ENCODE results near the gene LRIG1.

Gene LRIG1

DNA sequence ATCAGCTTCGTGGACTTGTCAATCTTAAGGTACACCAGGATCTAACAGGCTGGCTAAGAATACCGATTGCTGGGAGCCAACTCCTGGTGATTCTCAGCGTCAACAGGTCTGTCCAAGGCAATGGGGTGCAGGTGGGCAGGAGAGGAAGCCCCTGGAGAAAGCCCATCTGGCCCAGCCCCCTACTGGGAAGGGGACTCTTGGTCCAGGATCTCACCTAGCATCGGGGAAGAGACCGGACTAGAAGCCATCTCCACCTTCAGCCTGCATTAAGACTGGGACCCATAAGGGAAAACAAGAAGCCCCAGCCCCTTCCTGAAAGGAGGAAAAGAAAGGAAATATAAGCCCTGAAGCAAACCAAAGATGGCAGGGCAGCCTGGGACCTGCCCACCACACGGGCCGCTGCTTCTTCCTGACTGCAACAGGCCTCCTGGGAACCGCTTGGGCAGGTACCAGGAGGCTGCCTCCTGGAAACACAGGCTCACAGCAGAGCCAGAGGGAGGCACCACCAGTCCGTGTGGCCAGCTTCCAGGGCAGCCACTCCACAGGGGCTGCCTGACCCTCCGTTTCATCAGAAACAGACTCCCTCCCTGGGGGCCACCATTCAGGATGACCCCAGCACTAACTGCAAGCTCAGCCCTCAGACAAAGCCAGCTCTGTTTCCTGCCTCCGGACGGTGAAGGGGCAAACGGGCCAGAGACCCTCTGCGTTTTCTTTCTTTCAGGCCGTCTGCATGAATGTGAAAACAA is 100.2 kb downstream of the LRIG1 start:
- H3K4me1 ChIP-seq (ENCODE audit: control insufficient read depth, insufficient read depth, low read length): peaks cover 5% of the 10 kb centered on the region
- no peak overlapping the region for H3K27ac ChIP-seq (ENCODE audit: low read depth, low read length)
- no peaks in the 10 kb centered on the region for H3K9me3 ChIP-seq (ENCODE audit: control insufficient read depth, insufficient read depth, low read length)
- H3K9ac ChIP-seq (ENCODE audit: low read depth, low read length): no peak overlapping the region
- no peaks in the 10 kb centered on the region for H3K27me3 ChIP-seq (ENCODE audit: control insufficient read depth, insufficient read depth, low read length)
- no peak overlapping the region for H3K4me3 ChIP-seq (ENCODE audit: low read depth, low read length)
- H3K36me3 ChIP-seq (ENCODE audit: control insufficient read depth, insufficient read depth, low read length): peaks cover 95% of the 10 kb centered on the region

DNA sequence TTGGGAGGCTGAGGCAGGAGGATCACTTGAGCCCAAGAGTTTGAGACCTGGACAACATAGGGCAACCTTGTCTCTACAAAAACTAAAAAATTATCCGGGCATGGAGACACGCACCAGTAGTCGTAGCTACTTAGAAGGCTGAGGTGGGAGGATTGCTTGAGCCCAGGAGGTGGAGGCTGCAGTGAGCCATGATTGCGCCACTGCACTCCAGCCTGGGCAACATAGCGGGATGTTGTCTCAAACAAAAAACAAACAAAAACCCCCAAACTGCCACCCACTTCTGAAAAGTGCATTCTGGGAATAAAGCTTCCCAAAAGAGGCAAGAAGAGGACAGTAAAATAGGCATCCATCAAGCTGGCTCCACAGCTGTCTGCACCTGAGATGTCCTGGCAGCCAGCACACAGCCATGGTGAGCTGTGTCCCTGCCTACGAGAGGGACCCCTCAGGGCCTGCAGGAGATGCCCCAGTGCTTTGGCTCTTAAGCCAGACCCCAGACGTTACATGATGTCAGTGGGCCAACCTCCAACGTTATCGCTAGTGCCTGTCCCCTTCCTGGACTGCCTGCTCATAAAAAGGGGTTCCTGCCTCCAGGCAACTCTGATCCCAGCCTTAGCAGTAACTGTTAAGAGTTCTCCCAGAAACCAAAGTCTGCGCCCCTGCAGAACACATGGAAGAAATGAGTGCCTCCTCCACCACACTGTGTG is 101.1 kb downstream of the LRIG1 start:
- no peaks in the 10 kb centered on the region for H3K27me3 ChIP-seq (ENCODE audit: control insufficient read depth, insufficient read depth, low read length)
- no peak overlapping the region for H3K27ac ChIP-seq (ENCODE audit: low read depth, low read length)
- H3K36me3 ChIP-seq (ENCODE audit: control insufficient read depth, insufficient read depth, low read length): peaks cover 95% of the 10 kb centered on the region
- H3K4me3 ChIP-seq (ENCODE audit: low read depth, low read length): no peak overlapping the region
- no peaks in the 10 kb centered on the region for H3K9me3 ChIP-seq (ENCODE audit: control insufficient read depth, insufficient read depth, low read length)
- H3K9ac ChIP-seq (ENCODE audit: low read depth, low read length): no peak overlapping the region
- H3K4me1 ChIP-seq (ENCODE audit: control insufficient read depth, insufficient read depth, low read length): peaks cover 5% of the 10 kb centered on the region

DNA sequence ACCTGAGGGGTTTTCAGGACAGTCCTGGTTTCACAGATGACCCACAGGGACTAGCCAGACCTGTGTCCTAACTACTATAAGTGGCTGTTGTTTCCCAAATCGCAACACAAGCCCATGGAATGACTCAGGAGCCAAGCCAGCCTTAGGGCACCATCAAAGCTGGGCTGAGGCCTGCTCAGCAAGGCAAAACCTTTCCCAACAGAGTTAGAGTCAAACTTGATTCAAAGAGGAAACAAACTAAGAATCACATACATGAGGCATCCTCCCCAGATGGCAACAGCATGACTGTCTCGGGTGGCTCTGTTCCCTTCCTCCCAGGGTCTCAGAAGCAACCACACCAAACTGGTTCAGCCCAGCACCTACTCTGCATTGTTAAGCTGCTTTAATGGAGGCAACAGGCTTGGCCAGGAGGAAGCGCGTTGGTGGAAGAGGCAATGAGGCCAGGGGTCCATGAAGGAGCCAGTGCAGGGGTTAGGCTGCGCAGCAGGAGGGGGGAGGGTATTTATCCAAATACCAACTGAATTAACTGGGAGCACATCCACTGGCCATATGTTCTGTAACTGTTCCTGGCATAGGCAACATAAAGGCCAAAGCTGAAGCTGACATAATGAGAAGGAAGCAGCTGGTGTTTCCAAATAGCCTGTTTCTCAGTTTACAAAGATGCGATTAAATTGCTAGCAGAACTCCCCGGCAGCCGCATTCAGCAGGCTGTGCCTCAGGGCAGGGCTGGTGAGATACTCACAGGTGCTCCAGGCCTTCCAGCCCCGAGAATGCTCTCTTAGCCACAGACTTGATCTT is 102.4 kb downstream of the LRIG1 start:
- H3K36me3 ChIP-seq (ENCODE audit: control insufficient read depth, insufficient read depth, low read length): peaks cover 95% of the 10 kb centered on the region
- no peaks in the 10 kb centered on the region for H3K27me3 ChIP-seq (ENCODE audit: control insufficient read depth, insufficient read depth, low read length)
- no peak overlapping the region for H3K9ac ChIP-seq (ENCODE audit: low read depth, low read length)
- no peaks in the 10 kb centered on the region for H3K9me3 ChIP-seq (ENCODE audit: control insufficient read depth, insufficient read depth, low read length)
- H3K27ac ChIP-seq (ENCODE audit: low read depth, low read length): no peak overlapping the region
- no peak overlapping the region for H3K4me3 ChIP-seq (ENCODE audit: low read depth, low read length)
- H3K4me1 ChIP-seq (ENCODE audit: control insufficient read depth, insufficient read depth, low read length): peaks cover 5% of the 10 kb centered on the region

DNA sequence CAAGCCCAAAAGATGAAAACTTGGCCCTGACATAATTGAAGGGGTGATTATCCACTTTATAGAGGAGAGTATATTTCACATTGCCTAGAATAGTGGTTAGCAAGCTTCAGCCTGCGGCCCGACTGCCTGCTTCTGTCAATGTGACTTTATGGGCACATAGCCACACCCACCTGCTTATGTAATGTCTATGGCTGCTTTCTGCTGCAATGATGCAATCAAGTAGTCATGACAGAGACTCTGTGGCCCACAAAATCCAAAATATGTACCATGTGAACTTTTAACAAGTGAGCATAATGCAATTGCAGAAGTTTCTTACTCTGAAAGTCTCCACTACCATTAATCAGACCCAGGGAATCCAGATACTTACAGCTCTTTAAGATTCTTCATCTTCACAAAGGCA is 103.1 kb downstream of the LRIG1 start:
- H3K4me3 ChIP-seq (ENCODE audit: low read depth, low read length): no peak overlapping the region
- no peaks in the 10 kb centered on the region for H3K27me3 ChIP-seq (ENCODE audit: control insufficient read depth, insufficient read depth, low read length)
- H3K36me3 ChIP-seq (ENCODE audit: control insufficient read depth, insufficient read depth, low read length): peaks cover 95% of the 10 kb centered on the region
- peaks cover 5% of the 10 kb centered on the region for H3K4me1 ChIP-seq (ENCODE audit: control insufficient read depth, insufficient read depth, low read length)
- H3K9ac ChIP-seq (ENCODE audit: low read depth, low read length): no peak overlapping the region
- H3K27ac ChIP-seq (ENCODE audit: low read depth, low read length): no peak overlapping the region
- no peaks in the 10 kb centered on the region for H3K9me3 ChIP-seq (ENCODE audit: control insufficient read depth, insufficient read depth, low read length)

DNA sequence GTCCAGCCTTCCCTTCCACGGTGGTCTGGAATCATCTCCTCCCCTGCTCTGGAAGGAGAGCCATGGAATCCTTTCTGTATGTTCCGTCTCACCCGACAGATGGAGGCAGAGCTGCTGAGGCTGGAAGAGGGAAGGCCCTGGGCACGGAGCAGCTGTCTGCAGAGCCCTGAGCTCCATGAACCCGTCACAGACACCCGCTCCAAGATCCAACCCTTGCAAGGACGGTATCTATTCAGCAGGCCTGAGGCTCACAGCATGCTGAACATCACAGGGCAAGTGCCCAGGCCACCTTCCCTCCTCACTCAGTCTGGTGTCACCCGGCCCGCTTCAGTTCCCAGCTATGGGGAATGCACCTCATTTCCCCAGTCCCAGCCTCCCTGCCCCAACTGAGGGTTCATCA is 103.9 kb downstream of the LRIG1 start:
- Histone ChIP-seq H3K4me1 (ENCODE audit: control insufficient read depth, insufficient read depth, low read length) (no peaks in the 10 kb centered on the region; the same call in 1 of the 2 replicates), H3K36me3 (ENCODE audit: control insufficient read depth, insufficient read depth, low read length) (peaks cover 97% of the 10 kb centered on the region)

DNA sequence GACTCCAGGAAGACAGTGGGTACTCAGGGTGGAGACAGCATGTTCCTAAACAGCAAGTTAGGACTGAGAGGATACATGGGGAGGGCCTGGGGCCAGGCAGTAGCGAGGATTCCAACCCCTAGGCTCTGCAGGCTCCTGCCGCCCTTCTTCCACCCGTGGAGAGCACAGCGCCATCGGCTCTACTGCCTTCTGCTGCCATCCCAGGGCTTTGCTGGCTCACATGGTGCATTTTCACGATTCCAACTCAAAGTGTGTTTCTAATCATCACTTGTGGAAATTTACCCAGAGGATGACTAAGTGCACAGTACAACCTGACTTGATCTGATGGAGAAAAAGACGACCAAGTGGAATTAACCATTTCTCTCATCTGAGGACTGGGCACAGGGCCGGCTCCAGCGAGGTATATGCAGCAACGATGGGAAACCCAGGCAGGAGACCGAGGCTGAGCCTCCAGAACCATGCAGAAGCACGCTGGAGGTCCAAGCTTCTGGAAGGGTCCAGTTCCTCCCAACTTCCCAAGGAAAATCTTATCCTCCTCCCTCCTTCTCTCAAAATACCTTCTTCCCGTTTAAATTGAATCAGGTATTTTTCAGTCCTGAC is 104.6 kb downstream of the LRIG1 start:
- H3K4me3 ChIP-seq (ENCODE audit: low read depth, low read length): no peak overlapping the region
- no peaks in the 10 kb centered on the region; the same call in 1 of the 2 replicates for H3K4me1 ChIP-seq (ENCODE audit: control insufficient read depth, insufficient read depth, low read length)
- no peak overlapping the region for H3K27ac ChIP-seq (ENCODE audit: low read depth, low read length)
- H3K27me3 ChIP-seq (ENCODE audit: control insufficient read depth, insufficient read depth, low read length): no peaks in the 10 kb centered on the region
- no peak overlapping the region for H3K9ac ChIP-seq (ENCODE audit: low read depth, low read length)
- no peaks in the 10 kb centered on the region for H3K9me3 ChIP-seq (ENCODE audit: control insufficient read depth, insufficient read depth, low read length)
- peaks cover 96% of the 10 kb centered on the region for H3K36me3 ChIP-seq (ENCODE audit: control insufficient read depth, insufficient read depth, low read length)

More for the DNA sequence above, 103.9 kb downstream of the LRIG1 start:
- Histone ChIP-seq H3K9me3 (ENCODE audit: control insufficient read depth, insufficient read depth, low read length) (no peaks in the 10 kb centered on the region), H3K27ac (ENCODE audit: low read depth, low read length) (no peak overlapping the region), H3K27me3 (ENCODE audit: control insufficient read depth, insufficient read depth, low read length) (no peaks in the 10 kb centered on the region), H3K9ac (ENCODE audit: low read depth, low read length) (no peak overlapping the region), H3K4me3 (ENCODE audit: low read depth, low read length) (no peak overlapping the region)

DNA sequence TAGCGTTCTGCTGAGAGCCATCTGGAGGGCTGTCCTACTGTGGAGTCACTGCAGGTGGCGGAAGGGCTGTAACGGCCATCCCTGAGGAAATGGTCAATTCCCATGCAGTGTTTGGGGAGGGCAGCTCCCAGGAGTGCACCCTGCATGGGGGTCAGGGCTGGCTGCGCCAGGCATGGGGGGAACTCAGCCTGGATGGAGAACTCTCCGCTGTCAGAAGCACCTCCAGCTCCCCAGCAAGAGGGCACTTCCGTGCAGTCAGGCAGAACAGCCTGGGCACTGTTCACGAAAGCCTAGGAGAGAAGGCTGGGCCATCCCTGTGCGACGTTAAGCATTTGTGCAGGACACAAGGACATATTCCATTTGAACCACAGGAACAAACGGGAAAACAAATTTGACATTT is 105.2 kb downstream of the LRIG1 start:
- Histone ChIP-seq H3K9ac (ENCODE audit: low read depth, low read length) (no peak overlapping the region), H3K27ac (ENCODE audit: low read depth, low read length) (no peak overlapping the region), H3K4me3 (ENCODE audit: low read depth, low read length) (no peak overlapping the region), H3K27me3 (ENCODE audit: control insufficient read depth, insufficient read depth, low read length) (no peaks in the 10 kb centered on the region), H3K36me3 (ENCODE audit: control insufficient read depth, insufficient read depth, low read length) (peaks cover 96% of the 10 kb centered on the region), H3K4me1 (ENCODE audit: control insufficient read depth, insufficient read depth, low read length) (no peaks in the 10 kb centered on the region; the same call in 1 of the 2 replicates), H3K9me3 (ENCODE audit: control insufficient read depth, insufficient read depth, low read length) (no peaks in the 10 kb centered on the region)

DNA sequence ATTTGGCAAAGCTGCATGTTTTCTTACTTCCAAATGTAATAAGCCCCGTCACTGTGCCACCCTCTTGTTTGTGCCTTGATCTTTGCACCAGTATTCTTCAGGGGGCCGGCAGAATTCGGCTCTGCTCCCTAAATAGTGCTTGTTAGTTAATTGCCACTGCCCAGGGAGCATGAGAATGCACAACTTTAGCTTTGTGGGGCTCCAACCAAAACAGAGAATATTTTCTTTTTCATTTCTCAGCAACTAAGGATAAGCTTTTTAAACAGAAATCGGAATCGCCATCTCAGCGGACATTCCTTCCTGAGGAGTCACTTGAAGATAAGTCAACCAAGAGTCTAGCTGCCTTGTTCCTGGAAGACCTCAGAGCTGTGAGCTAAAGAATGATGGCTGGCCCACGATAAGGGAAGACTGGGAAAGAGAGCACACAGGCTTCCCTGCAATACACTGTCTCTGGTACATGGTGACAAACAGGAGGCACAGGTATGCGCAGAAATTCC is 106.0 kb downstream of the LRIG1 start:
- peaks cover 97% of the 10 kb centered on the region for H3K36me3 ChIP-seq (ENCODE audit: control insufficient read depth, insufficient read depth, low read length)
- H3K4me3 ChIP-seq (ENCODE audit: low read depth, low read length): no peak overlapping the region
- no peaks in the 10 kb centered on the region for H3K4me1 ChIP-seq (ENCODE audit: control insufficient read depth, insufficient read depth, low read length)
- H3K9me3 ChIP-seq (ENCODE audit: control insufficient read depth, insufficient read depth, low read length): no peaks in the 10 kb centered on the region
- no peak overlapping the region for H3K27ac ChIP-seq (ENCODE audit: low read depth, low read length)
- no peak overlapping the region for H3K9ac ChIP-seq (ENCODE audit: low read depth, low read length)
- no peaks in the 10 kb centered on the region for H3K27me3 ChIP-seq (ENCODE audit: control insufficient read depth, insufficient read depth, low read length)

DNA sequence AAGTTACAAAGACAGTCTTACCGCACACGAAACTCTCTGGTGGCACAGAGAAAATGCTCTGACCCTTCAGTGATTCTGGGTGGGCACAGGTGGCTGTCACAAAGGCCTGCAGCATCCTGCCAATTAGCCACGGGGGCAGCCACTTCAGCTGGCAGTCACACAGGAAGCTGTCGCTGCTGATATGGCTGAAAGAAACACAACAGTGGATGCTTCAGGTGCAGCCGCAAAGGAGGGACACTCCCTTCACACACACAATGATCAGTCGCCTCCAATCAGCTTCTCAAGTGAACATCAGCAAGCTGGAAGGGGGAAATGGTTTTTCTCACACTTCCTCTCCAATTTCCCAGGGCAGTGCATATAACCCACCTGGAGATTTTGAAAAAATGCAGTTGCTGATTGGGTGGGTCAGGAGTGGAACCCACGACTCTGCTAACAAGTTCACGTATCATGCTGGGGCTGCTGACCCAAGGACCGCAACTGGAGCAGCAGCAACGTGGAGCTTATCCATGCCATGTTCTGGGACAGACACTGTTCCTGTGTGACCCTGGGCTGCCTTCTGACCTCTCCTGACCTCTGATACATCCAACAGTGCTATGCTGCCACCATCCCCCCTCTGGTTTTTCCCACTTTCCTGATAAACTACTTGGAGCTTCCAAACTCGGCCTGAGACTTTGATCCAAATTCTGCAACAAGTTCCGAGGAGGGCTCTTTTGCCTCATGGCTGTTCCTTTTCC is 106.6 kb downstream of the LRIG1 start:
- Histone ChIP-seq H3K27me3 (ENCODE audit: control insufficient read depth, insufficient read depth, low read length) (no peaks in the 10 kb centered on the region), H3K27ac (ENCODE audit: low read depth, low read length) (no peak overlapping the region), H3K9ac (ENCODE audit: low read depth, low read length) (no peak overlapping the region), H3K9me3 (ENCODE audit: control insufficient read depth, insufficient read depth, low read length) (no peaks in the 10 kb centered on the region), H3K36me3 (ENCODE audit: control insufficient read depth, insufficient read depth, low read length) (peaks cover 99% of the 10 kb centered on the region), H3K4me3 (ENCODE audit: low read depth, low read length) (no peak overlapping the region), H3K4me1 (ENCODE audit: control insufficient read depth, insufficient read depth, low read length) (no peaks in the 10 kb centered on the region)

DNA sequence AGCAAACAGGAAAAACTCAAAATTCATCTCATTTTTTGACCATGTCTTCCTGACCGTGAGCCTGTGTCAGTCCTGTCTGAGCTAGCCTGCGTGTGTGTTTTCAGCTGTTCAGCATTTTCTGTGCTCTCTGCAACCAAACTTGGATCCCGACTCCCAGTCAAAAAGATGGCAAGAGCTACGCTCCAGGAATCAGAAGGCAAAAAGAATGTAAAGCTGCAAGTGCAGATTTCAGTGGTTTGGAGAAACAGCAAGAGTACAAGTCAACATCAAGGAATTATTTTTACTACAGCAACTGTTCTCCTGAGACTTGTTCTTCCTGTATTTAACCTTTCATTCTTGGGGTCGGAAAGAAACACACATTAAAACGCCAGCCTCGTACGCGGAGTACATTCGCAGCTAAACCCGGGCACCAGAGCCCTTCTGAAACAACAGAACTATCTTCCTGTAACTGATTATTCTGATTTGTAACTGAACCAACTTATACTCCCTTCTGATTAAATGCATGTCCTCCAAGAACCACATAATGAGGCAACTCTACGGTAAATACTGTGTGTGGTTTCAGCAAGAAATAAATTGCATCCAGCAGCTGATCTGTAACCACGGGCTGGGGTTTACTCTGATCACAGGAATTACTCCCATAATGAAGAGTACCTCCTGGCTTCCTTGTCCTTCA is 107.4 kb downstream of the LRIG1 start:
- Histone ChIP-seq H3K4me1 (ENCODE audit: control insufficient read depth, insufficient read depth, low read length) (no peaks in the 10 kb centered on the region), H3K36me3 (ENCODE audit: control insufficient read depth, insufficient read depth, low read length) (peaks cover 99% of the 10 kb centered on the region), H3K9ac (ENCODE audit: low read depth, low read length) (no peak overlapping the region)

More for the DNA sequence above, 107.4 kb downstream of the LRIG1 start:
- Histone ChIP-seq H3K27me3 (ENCODE audit: control insufficient read depth, insufficient read depth, low read length) (no peaks in the 10 kb centered on the region), H3K4me3 (ENCODE audit: low read depth, low read length) (no peak overlapping the region), H3K9me3 (ENCODE audit: control insufficient read depth, insufficient read depth, low read length) (no peaks in the 10 kb centered on the region), H3K27ac (ENCODE audit: low read depth, low read length) (no peak overlapping the region)

All from HUES48 (cell line).